Loucy (cell line): ENCODE data around the gene NPEPPS.
"Not testable (repeated sequence)": the region's sequence is repeated elsewhere in the genome, so short reads cannot be mapped to it uniquely, and the experiment has no call there.

Experiments used
- CTCF ChIP-seq: fragments of 200-600 bp; sonication (generic); conservative IDR thresholded peaks from 2 replicates; pipeline ENCODE4 v1.5.1; 2014; ENCODE audit warnings: mild to moderate bottlenecking, antibody characterized with exemption, low read length
- EZH2phosphoT487 ChIP-seq: fragments of 200-600 bp; IDR thresholded peaks from 2 replicates; pipeline ENCODE4 v1.6.1; 2018; ENCODE audit warnings: antibody characterized with exemption, mild to moderate bottlenecking, moderate library complexity, borderline replicate concordance

- TF ChIP-seq CTCF, EZH2phosphoT487: not testable (repeated sequence)
Measured at GRCh38 chr17:47556108-47556507, 25.2 kb downstream of the NPEPPS start.
